H1 (cell line): ENCODE data around the gene IKBIP. TPM values are rescaled to one million over a fixed set of nuclear protein-coding genes. Genes with fewer than 3 reads are reported as not detected.

ENCODE experiments used
- CTCF ChIA-PET: fragments of 300-600 bp; sonication (Branson Sonifier 250); formaldehyde crosslinking; loops from one replicate; lab custom pipeline; 2021; ENCODE audit not compliant: partially characterized antibody; lab: Charles Lee
- POLR2A ChIA-PET: fragments of 300-600 bp; sonication (Branson Sonifier 250); formaldehyde crosslinking; loops from one replicate; lab custom pipeline; 2021; ENCODE audit warnings: inconsistent platforms; ENCODE audit not compliant: partially characterized antibody; lab: Charles Lee
- DNase-seq, 2 experiments: peaks; one replicate each; pipeline versions ENCODE4 v3.0.0 to v3.0.0-alpha.2; 2010 to 2022; ENCODE audit warnings: low spot score in 2 of 2, low read depth in 1 of 2, mixed read lengths in 1 of 2
- FAIRE-seq: peaks from 2 replicates; lab custom pipeline; 2011; peaks lifted over from hg19 to GRCh38; lab: Jason Lieb, UNC
- H2AFZ ChIP-seq: 2 replicates; pipeline ENCODE4 v1.8.1; 2012; ENCODE audit warnings: low read length, inconsistent platforms
- H2AK5ac ChIP-seq: 2 replicates; pipeline ENCODE4 v1.6.1; 2013; ENCODE audit warnings: low read depth, low read length
- H2BK120ac ChIP-seq: replicated peaks from 2 replicates; pipeline ENCODE3; 2013; ENCODE audit warnings: low read depth, low read length, inconsistent platforms
- H2BK12ac ChIP-seq: 2 replicates; pipeline ENCODE4 v1.6.1; 2013; ENCODE audit warnings: low read depth, low read length
- H2BK15ac ChIP-seq: 2 replicates; pipeline ENCODE4 v1.6.1; 2013; ENCODE audit warnings: low read length
- H2BK20ac ChIP-seq: 2 replicates; pipeline ENCODE4 v1.6.1; 2013; ENCODE audit warnings: low read length
- H2BK5ac ChIP-seq: 2 replicates; pipeline ENCODE4 v1.6.1; 2013; ENCODE audit warnings: low read depth, low read length
- H3K14ac ChIP-seq: 2 replicates; pipeline ENCODE4 v1.6.1; 2013; ENCODE audit warnings: inconsistent platforms; ENCODE audit not compliant: insufficient read length
- H3K18ac ChIP-seq: 2 replicates; pipeline ENCODE4 v1.6.1; 2013; ENCODE audit warnings: low read length; ENCODE audit errors: extremely low read depth
- H3K23ac ChIP-seq: 2 replicates; pipeline ENCODE4 v1.6.1; 2013; ENCODE audit warnings: inconsistent platforms; ENCODE audit not compliant: insufficient read length
- H3K23me2 ChIP-seq: 2 replicates; pipeline ENCODE4 v1.6.1; 2013; ENCODE audit warnings: low read depth, low read length
- H3K27ac ChIP-seq: 2 replicates; pipeline ENCODE4 v1.6.1; 2011; ENCODE audit warnings: low read depth, low read length, inconsistent platforms
- H3K27me3 ChIP-seq, 4 experiments: replicated peaks in 1 of 4; 1 replicate in 1 of 4; 2 replicates in 3 of 4; pipeline versions ENCODE4 v1.6.1 to v1.8.1; 2011 to 2013; ENCODE audit warnings: low read length in 3 of 4, mild to moderate bottlenecking in 3 of 4, inconsistent platforms in 2 of 4, mixed read lengths in 2 of 4, moderate library complexity in 1 of 4; ENCODE audit not compliant: control insufficient read depth in 3 of 4, insufficient read depth in 3 of 4; ENCODE audit errors: extremely low read depth in 1 of 4
- H3K36me3 ChIP-seq, 4 experiments: 2 replicates each; pipeline versions ENCODE4 v1.6.1 to v1.8.1; 2011 to 2013; ENCODE audit warnings: mild to moderate bottlenecking in 4 of 4, low read length in 3 of 4, moderate library complexity in 2 of 4, control low read depth in 1 of 4, inconsistent platforms in 1 of 4; ENCODE audit not compliant: insufficient read depth in 4 of 4, control insufficient read depth in 2 of 4
- H3K4ac ChIP-seq: replicated peaks from 2 replicates; pipeline ENCODE3; 2013; ENCODE audit warnings: low read length, low read depth, mixed read lengths, inconsistent platforms; ENCODE audit not compliant: insufficient read length
- H3K4me1 ChIP-seq, 4 experiments: replicated peaks in 1 of 4; 1 replicate in 1 of 4; 2 replicates in 3 of 4; pipeline versions ENCODE4 v1.6.1 to v1.8.1; 2011 to 2013; ENCODE audit warnings: low read length in 3 of 4, inconsistent platforms in 2 of 4, mixed read lengths in 1 of 4; ENCODE audit not compliant: insufficient read depth in 4 of 4, control insufficient read depth in 3 of 4
- H3K4me2 ChIP-seq, 2 experiments: 2 replicates each; pipeline versions ENCODE4 v1.6.1 to v1.8.1; 2011 to 2013; ENCODE audit warnings: low read depth in 2 of 2, low read length in 2 of 2, control low read depth in 1 of 2, inconsistent platforms in 1 of 2, mild to moderate bottlenecking in 1 of 2; ENCODE audit not compliant: insufficient read depth in 1 of 2
- H3K4me3 ChIP-seq, 4 experiments: fragments of 200-600, 300-600 bp in 1 of 4; sonication (generic), shearing (Covaris generic), sonication (Bioruptor Twin) in 1 of 4; 2 replicates each; pipeline versions ENCODE4 v1.5.1 to v1.8.1; 2011 to 2016; ENCODE audit warnings: low read length in 4 of 4, low read depth in 3 of 4, control low read depth in 2 of 4, inconsistent platforms in 2 of 4, mild to moderate bottlenecking in 2 of 4, mixed read lengths in 1 of 4, moderate library complexity in 1 of 4; ENCODE audit not compliant: insufficient read depth in 2 of 4; ENCODE audit errors: extremely low read depth in 1 of 4
- H3K56ac ChIP-seq: replicated peaks from 2 replicates; pipeline ENCODE3; 2013; ENCODE audit warnings: low read depth, mild to moderate bottlenecking, mixed read lengths, low read length, inconsistent platforms; ENCODE audit not compliant: insufficient read length
- H3K79me1 ChIP-seq: 2 replicates; pipeline ENCODE4 v1.6.1; 2013; ENCODE audit warnings: low read depth, low read length, control low read depth
- H3K79me2 ChIP-seq, 2 experiments: 2 replicates each; pipeline versions ENCODE4 v1.6.1 to v1.8.1; 2012 to 2013; ENCODE audit warnings: low read length in 2 of 2, mild to moderate bottlenecking in 2 of 2, inconsistent platforms in 1 of 2; ENCODE audit not compliant: insufficient read depth in 2 of 2, control insufficient read depth in 1 of 2
- H3K9ac ChIP-seq, 4 experiments: replicated peaks in 1 of 4; 1 replicate in 1 of 4; 2 replicates in 3 of 4; pipeline versions ENCODE4 v1.6.1 to v1.8.1; 2011 to 2013; ENCODE audit warnings: low read depth in 3 of 4, low read length in 3 of 4, control low read depth in 2 of 4, mild to moderate bottlenecking in 2 of 4, moderate library complexity in 2 of 4, inconsistent platforms in 1 of 4; ENCODE audit errors: extremely low read depth in 1 of 4
- H3K9me3 ChIP-seq, 2 experiments: 2 replicates each; pipeline versions ENCODE4 v1.6.1 to v1.8.1; 2012 to 2013; ENCODE audit warnings: mild to moderate bottlenecking in 2 of 2, moderate library complexity in 2 of 2, control low read depth in 1 of 2, inconsistent platforms in 1 of 2, low read depth in 1 of 2, low read length in 1 of 2, mixed read lengths in 1 of 2; ENCODE audit not compliant: insufficient read depth in 2 of 2
- H4K20me1 ChIP-seq, 2 experiments: replicated peaks in 1 of 2; 2 replicates each; pipeline versions ENCODE3 to v1.8.1; 2011 to 2013; ENCODE audit warnings: inconsistent platforms in 2 of 2, low read length in 2 of 2, mild to moderate bottlenecking in 1 of 2; ENCODE audit not compliant: insufficient read depth in 2 of 2, control insufficient read depth in 1 of 2
- H4K5ac ChIP-seq: 2 replicates; pipeline ENCODE4 v1.6.1; 2013; ENCODE audit warnings: low read length, low read depth, mixed read lengths, inconsistent platforms; ENCODE audit not compliant: insufficient read length
- H4K8ac ChIP-seq: 2 replicates; pipeline ENCODE4 v1.8.0; 2013; ENCODE audit warnings: mild to moderate bottlenecking, moderate library complexity, low read length, inconsistent platforms; ENCODE audit not compliant: insufficient read depth; ENCODE audit errors: extremely low read depth
- H4K91ac ChIP-seq: replicated peaks from 2 replicates; pipeline ENCODE3; 2013; ENCODE audit warnings: low read length, mixed read lengths, inconsistent platforms; ENCODE audit not compliant: insufficient read length
- ATF2 ChIP-seq: IDR thresholded peaks from 2 replicates; pipeline ENCODE4 v1.6.1; 2012; ENCODE audit warnings: low read length, inconsistent platforms
- CHD1 ChIP-seq: IDR thresholded peaks from 2 replicates; pipeline ENCODE4 v1.6.1; 2012; ENCODE audit warnings: low read depth, low read length, improper control_type of control experiment
- CTBP2 ChIP-seq: IDR thresholded peaks from 2 replicates; pipeline ENCODE4 v1.7.0; 2011; ENCODE audit warnings: borderline replicate concordance, mild to moderate bottlenecking, moderate library complexity, mixed read lengths, low read length; ENCODE audit not compliant: insufficient read depth, insufficient read length
- JUND ChIP-seq: IDR thresholded peaks from 2 replicates; pipeline ENCODE4 v1.6.1; 2011; ENCODE audit warnings: mild to moderate bottlenecking, improper control_type of control experiment, low read length
- KDM5A ChIP-seq: fragments of 200-600 bp; IDR thresholded peaks from 2 replicates; pipeline ENCODE4 v1.7.1; 2012; ENCODE audit warnings: mild to moderate bottlenecking, low read length, inconsistent platforms, mixed read lengths
- MAFK ChIP-seq: IDR thresholded peaks from 2 replicates; pipeline ENCODE4 v1.6.1; 2012; ENCODE audit warnings: low read depth, mild to moderate bottlenecking, improper control_type of control experiment, low read length
- PHF8 ChIP-seq: fragments of 200-600 bp; sonication (generic); conservative IDR thresholded peaks from 2 replicates; pipeline ENCODE4 v1.7.1; 2012; ENCODE audit warnings: low read depth, mild to moderate bottlenecking, inconsistent platforms, low read length, moderate library complexity
- POLR2A ChIP-seq, 2 experiments: IDR thresholded peaks; 1 replicate in 1 of 2; 2 replicates in 1 of 2; pipeline ENCODE4 v1.6.1; 2011; ENCODE audit warnings: low read depth in 2 of 2, low read length in 2 of 2, mild to moderate bottlenecking in 2 of 2; ENCODE audit errors: control extremely low read depth in 1 of 2
- POLR2AphosphoS5 ChIP-seq: IDR thresholded peaks from 2 replicates; pipeline ENCODE4 v1.6.1; 2011; ENCODE audit warnings: low read depth, low read length
- RXRA ChIP-seq: IDR thresholded peaks from 2 replicates; pipeline ENCODE4 v1.6.1; 2011; ENCODE audit warnings: low read depth, mild to moderate bottlenecking, low read length, moderate library complexity; ENCODE audit not compliant: insufficient read depth
- YY1 ChIP-seq: IDR thresholded peaks from 2 replicates; pipeline ENCODE4 v1.6.1; 2011; ENCODE audit warnings: low read depth, mild to moderate bottlenecking, low read length
- ZNF274 ChIP-seq: IDR thresholded peaks from 2 replicates; pipeline ENCODE4 v1.7.0; 2012; ENCODE audit warnings: low read length, borderline replicate concordance; ENCODE audit errors: extremely low read depth
- WGBS, 2 experiments: shearing (Covaris generic) in 1 of 2; methylation state at CpG; one replicate each; pipeline versions ENCODE4 v1.1.6 to v1.1.7; 2013 to 2015; ENCODE audit warnings: low lambda C conversion rate in 2 of 2, mixed read lengths in 2 of 2, inconsistent platforms in 1 of 2, low coverage in 1 of 2, missing lambda C conversion rate in 1 of 2; ENCODE audit not compliant: insufficient replicate concordance in 2 of 2, insufficient coverage in 1 of 2, insufficient read length in 1 of 2; ENCODE audit errors: extremely low coverage in 1 of 2, missing lambda C conversion rate in 1 of 2; 5-methylcytosine and 5-hydroxymethylcytosine counted together
- polyA plus RNA-seq, 7 experiments: library from polyadenylated mRNA; depleted of rRNA in 3 of 7; stranded (reverse) in 5 of 7; unstranded in 2 of 7; fragments of >200 nt in 5 of 7; fragments of 200-250 nt in 2 of 7; gene quantifications; 1 replicate in 5 of 7; 2 replicates in 1 of 7; 4 replicates in 1 of 7; pipeline versions ENCODE4 v1.2.1 to v1.2.3, GENCODE V29; 2011 to 2013; ENCODE audit warnings: missing spikeins in 2 of 7, mixed read lengths in 2 of 7
- total RNA-seq: library from RNA; stranded (reverse); fragmentation: NEBNext Ultra II Directional; extraction: Animal tissue kit (Norgen Biotek cat#: 25700); gene quantifications from 2 replicates; pipeline ENCODE4 v1.2.1, GENCODE V29; 2021

IKBIP gene
- total and polyA plus RNA-seq, 2 of the 8 experiments (the other 6 are each of a cell fraction or from before 2014, with no cell fraction given), result 2.7 to 12.4 TPM

- peak overlapping the region; percentile 78; the same call in 1 of the 2 replicates for H2BK5ac ChIP-seq
- no peak for FAIRE-seq
- no peak overlapping the region for H3K56ac ChIP-seq
- H3K4me1 ChIP-seq, result no peaks in the 10 kb centered on the region; a peak in 1 of 7 replicates
- peaks cover 0 to 4% (median 0%) of the 10 kb centered on the region in 4 experiments; a peak in 2 of 8 replicates for H3K36me3 ChIP-seq
- 1% methylated on average over 20 of the region's 20 CpGs; no CpG with 5 or more reads in 1 of the 2 experiments for WGBS, 2 experiments
- H3K9me3 ChIP-seq, result no peaks in the 10 kb centered on the region
- H2AK5ac ChIP-seq, result no peak overlapping the region
- H2AFZ ChIP-seq, result 0 out of 2 replicates have a peak overlapping the region, but pooled peaks have one; percentile 43
- peak overlapping the region; percentile 67 to 92 for H3K4me2 ChIP-seq
- no peaks in the 10 kb centered on the region for H3K27me3 ChIP-seq
- no peak overlapping the region for H2BK20ac ChIP-seq
- DNase-seq, result no peak
- H3K27ac ChIP-seq, result peak overlapping the region; percentile 15; the same call in 1 of the 2 replicates
- peak overlapping the region; percentile 48 for H3K4ac ChIP-seq
- H3K18ac ChIP-seq, result peak overlapping the region; percentile 71
- peaks cover 0 to 16% of the 10 kb centered on the region in 2 experiments; a peak in 2 of 4 replicates for H3K79me2 ChIP-seq
- H3K4me3 ChIP-seq, result peak overlapping the region; percentile 78 to 95 (median 88)
- H3K79me1 ChIP-seq, result no peaks in the 10 kb centered on the region; the same call in 1 of the 2 replicates
- H4K91ac ChIP-seq, result no peak overlapping the region
- H3K14ac ChIP-seq, result no peak overlapping the region
- H4K5ac ChIP-seq, result peak overlapping the region; percentile 59
- no peak overlapping the region for H2BK15ac ChIP-seq
- CTCF ChIA-PET, result interaction anchor here (1.4 kb wide), 2 partner anchors 10 to 13 kb away, joined by 3 read pairs; no protein-coding TSS in a partner anchor
- H2BK120ac ChIP-seq, result no peak overlapping the region
- H2BK12ac ChIP-seq, result no peak overlapping the region
- no peak overlapping the region for H3K23ac ChIP-seq
- POLR2A ChIA-PET, result interaction anchor here (1.1 to 1.7 kb wide), 7 partner anchors 7 to 131 kb away, joined by 3 to 7 read pairs (median 4); partner anchors contain the start of genes SLC25A3 and TMPO
- peaks cover 8% of the 10 kb centered on the region for H3K23me2 ChIP-seq
- H3K9ac ChIP-seq, result peak overlapping the region in 3 of 4 experiments; percentile 53 to 64 (median 60); a peak in 5 of 7 replicates
- peaks cover 2% of the 10 kb centered on the region in 2 experiments for H4K20me1 ChIP-seq
- H4K8ac ChIP-seq, result no peak overlapping the region; the same call in 1 of the 2 replicates
- TF ChIP-seq ZNF274 (no peak), POLR2A (IDR thresholded peaks at IDR 0.05; ENCODE audit: control extremely low read depth in 1 of 2, low read depth in 2 of 2, low read length in 2 of 2) (no peak; a peak in 1 of 3 replicates), MAFK (no peak), PHF8 (no peak), CHD1 (no peak), RXRA (no peak), JUND (no peak), ATF2 (no peak), POLR2AphosphoS5 (no peak), KDM5A (0 out of 2 replicates have a peak, but pooled peaks have one; percentile 11), CTBP2 (no peak), YY1 (no peak)
Observed at GRCh38 chr12:98644433-98644711, 216 bp downstream of the IKBIP start.
